NCI-H345 treated with DMSO at 0.1 percent for 48 hours (cell line): ENCODE results near the gene DNAH17.

Source experiments
- DNase-seq: peaks from one replicate; lab custom pipeline; 2025; ENCODE audit not compliant: unreplicated experiment; lab: John Stamatoyannopoulos, UW

DNAH17 gene

GRCh38 chr17:78497115-78497540 lies 80.1 kb downstream of the DNAH17 start:
- DNase-seq, result peak; percentile 84

DNA sequence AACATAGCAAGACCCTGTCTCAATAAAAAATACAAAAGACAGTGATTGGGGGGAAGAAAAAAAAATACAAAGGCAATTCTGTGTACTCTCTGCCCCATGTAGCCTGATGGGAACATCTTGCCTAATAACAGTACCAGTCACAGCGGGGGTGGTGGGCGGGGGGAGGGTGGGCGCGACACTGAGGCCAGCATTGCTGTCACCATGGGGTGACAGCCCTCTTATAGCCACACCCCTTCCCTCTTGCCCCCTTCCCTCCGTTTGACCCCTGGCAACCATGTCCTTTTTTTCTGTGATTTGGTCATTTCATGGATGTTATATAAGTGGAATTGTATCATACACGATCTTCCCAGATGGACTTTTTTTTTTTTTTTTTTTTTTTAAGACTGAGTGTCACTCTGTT lies 80.9 kb downstream of the DNAH17 start:
- DNase-seq, result no peak

- DNase-seq, result no peak
Measured at GRCh38 chr17:78495634-78496033, 81.6 kb downstream of the DNAH17 start.

- DNase-seq, result no peak
Measured at GRCh38 chr17:78494696-78495330, 82.4 kb downstream of the DNAH17 start.

DNA sequence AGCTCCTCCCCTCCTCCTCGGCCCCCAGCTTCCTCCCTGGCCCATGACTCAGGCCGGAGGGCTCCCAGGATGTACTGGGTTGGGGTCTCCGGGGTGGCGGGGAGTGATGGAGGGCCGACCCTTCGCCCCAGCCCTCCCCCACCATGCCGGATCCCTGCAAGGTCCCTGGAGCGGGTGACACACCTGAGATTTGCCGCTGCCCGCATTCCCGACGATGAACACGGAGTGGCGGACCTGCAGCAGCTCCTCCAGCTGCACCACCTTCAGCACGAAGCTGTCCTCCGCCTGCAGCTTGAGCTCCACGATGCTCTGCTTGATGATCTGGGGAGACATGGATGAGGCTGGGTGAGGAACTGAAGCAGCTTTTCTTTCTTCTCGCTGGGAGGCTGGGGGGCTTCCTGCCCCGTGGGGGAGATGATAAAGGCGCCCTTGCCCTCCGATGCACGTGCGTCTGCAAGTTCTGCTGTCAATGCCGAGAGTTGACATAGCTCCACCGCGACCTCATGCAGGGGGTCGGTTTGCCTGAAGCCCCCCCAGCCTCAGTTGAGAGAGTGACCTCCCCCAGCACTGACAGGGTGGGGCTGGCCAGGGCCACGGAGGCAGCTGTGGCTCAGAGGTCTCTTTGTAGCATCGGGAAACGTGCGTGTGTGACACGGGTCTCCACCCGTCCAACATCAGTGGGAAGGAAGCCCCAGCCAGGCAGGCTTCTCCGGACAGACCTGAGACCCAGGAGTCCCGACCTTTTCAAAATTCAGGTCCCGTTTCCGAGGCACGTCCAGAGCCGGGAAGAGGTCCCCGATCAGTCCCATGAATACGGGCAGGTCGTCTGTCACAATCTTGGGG lies 83.1 kb downstream of the DNAH17 start:
- no peak for DNase-seq

GRCh38 chr17:78493450-78493849 lies 83.7 kb downstream of the DNAH17 start:
- DNase-seq, result no peak

GRCh38 chr17:78492116-78492799 lies 84.9 kb downstream of the DNAH17 start:
- no peak for DNase-seq

DNA sequence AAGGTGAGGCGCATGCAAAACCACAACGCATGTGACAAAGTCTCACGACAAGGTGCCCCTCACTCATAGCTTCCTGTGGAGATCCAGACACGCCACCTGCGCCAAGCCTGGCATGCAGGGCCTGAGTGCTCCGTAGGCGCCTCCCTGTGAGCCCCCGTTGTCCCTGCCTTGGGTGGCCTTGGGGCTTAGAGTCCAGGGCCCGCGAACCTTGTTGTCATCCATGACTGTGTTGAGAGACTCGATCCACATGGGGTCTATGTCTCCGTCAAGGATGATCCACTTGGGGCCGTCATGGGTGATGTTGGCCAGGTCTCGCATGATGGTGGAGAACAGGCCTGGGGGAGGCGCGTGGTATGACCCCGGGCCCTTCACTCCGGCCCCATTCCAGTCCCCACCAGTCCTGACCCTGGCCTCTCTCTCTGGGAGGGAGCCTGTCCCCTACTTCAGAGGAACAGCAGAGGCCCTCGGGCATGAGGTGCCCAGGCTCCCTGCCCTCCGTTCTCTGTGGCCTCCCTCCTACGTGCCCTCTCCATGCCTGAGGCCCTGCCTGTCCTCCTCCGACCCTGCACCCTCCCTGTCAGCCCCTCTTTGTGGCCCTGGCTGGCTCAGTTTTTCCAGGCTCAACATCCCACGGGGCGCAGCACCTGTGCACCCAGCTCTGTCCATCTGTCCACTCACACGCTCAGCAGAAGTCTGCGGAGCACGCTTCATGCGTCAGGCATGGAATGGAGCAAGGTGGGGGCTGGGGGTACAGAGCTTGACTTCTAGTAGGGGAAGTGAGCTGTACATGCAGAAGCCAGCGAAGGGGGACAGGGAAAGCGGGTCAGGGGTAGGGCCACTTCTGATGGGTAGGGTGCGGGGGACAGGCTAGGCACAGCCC lies 85.7 kb downstream of the DNAH17 start:
- no peak for DNase-seq

- DNase-seq, result no peak
Measured at GRCh38 chr17:78490673-78491072, 86.5 kb downstream of the DNAH17 start.

DNA sequence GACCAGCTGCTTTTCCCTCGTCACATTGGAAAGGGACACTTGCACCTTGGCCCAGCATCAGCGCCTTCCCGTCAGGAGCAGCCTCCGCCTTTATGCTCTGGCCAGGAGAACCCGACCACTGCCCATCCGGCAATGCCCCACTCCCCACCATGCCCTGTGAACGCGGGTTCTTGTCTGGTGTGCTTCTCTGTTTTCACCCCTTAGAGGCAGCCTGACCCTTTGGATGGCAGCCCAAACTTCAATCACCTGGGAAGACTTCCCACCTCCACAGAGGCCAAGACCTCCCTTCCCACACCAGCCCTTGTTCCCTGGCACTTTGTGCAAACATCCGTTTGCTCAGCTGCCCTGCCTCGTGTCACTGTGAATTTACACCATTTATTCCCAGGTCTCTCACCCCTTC lies 87.0 kb downstream of the DNAH17 start:
- DNase-seq, result no peak

DNA sequence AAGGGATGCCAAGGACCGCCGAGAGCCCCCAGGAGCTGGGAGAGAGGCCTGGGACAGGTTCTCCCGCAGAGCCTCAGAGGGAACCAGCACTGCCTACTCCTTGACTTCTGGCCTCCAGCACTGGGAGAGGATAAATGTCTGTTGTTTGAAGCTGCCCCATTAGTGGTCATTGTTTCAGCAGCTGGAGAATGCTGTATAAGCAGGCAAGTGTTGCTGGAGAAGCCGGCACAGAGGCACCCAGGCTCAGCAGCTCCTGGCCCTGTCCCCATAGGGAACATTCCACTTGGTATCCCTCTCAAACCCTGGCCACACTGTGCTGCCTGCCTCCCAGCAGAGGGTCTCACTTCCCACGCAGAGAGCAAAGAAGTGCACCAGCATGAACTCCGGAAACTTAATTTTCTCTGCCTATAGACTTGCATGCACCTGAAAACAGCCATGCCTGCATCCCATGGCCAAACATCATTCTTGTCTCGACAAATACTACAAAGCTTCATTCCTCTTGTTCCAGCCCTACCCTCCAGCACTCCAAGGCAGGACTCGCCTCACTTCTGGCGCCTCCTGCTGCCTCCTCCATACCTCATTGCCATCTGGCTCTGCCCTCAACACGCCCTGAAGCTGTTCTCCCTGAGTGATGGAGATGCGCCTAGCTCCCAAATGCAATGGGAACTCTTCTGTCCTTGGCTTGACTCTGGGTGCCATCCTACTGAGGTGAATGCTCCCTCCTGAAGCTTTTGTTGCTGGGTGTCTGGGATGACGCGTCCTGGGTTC lies 88.1 kb downstream of the DNAH17 start:
- DNase-seq, result no peak

DNA sequence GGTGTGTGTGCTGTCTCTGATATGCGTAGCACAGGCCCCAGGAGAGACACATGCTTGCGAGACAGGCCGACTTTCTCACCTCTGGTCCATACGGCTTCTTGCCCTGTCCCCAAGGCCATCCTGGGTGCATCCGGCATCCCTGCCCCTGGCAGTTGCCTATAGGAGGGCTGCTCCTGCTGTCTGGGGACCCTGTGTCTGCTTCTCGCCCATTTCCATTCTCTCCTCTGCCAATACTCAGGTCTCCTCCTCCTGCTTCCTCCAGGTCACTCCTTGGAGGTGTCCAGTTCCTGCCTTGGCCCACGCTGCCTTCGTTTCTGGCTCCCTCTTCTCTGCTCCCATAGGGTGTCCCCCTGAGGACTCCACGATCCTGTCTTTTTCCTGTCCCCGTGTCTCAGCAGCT lies 89.0 kb downstream of the DNAH17 start:
- DNase-seq, result no peak

DNA sequence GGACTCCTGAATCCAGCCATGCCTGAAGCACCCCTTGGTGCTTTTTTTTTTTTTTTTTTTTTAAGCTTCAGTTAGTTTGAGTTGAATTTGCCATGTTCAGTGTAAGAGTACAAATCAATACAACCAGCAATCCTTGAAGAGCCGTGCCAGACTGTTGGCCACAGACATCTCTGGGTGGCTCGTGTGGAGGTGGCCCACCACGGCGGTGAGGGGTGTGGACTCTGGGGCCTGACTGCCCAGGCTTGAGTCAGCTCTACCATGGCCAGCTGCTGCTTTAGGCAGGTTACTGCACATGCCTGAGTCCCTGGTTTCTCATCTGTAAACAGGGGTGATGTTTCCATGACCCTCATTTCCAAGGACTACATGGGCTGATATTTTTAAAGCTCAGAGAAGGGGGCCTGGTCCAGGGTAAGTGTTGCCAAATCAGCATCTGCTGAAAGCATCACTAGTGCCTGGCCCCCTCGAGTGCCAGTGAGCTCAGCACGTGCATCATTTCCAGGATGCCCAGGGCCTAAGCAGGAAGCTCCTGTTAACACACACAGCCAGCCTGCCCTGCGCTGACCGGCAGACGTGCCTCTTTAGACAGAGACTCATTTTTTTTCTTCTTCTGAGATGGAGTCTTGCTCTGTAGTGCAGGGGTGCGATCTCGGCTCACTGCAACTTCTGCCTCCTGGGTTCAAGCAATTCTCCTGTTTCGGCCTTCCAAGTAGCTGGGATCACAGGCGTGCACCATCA lies 90.1 kb downstream of the DNAH17 start:
- no peak for DNase-seq

DNA sequence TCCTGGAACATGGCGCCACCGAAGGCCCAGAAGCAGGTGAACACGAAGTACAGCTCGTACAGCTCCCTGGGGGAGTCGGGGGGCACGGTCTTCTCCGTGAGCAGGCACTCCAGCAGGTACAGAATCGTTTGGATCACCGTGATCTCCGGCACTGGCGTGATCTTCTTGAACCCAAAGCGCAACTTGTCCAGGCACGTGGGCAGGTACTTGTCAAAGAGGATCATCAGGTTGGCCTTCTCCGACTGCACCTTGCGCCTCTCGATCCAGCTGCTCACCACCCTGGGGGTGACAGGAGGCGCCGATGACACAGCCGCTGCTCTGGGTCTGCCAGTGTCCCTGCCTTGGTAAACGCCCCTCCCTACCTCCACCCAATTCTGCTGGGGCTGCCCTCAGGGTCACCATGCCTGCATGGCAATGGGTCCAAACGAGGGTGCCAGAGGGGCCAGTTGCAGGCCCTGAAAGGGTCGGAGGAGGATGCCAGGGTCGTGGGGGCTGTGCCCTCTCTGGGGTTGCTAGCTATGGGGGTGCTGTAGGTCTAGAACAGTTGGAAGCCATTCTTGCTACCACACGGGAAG lies 90.9 kb downstream of the DNAH17 start:
- DNase-seq, result no peak

DNA sequence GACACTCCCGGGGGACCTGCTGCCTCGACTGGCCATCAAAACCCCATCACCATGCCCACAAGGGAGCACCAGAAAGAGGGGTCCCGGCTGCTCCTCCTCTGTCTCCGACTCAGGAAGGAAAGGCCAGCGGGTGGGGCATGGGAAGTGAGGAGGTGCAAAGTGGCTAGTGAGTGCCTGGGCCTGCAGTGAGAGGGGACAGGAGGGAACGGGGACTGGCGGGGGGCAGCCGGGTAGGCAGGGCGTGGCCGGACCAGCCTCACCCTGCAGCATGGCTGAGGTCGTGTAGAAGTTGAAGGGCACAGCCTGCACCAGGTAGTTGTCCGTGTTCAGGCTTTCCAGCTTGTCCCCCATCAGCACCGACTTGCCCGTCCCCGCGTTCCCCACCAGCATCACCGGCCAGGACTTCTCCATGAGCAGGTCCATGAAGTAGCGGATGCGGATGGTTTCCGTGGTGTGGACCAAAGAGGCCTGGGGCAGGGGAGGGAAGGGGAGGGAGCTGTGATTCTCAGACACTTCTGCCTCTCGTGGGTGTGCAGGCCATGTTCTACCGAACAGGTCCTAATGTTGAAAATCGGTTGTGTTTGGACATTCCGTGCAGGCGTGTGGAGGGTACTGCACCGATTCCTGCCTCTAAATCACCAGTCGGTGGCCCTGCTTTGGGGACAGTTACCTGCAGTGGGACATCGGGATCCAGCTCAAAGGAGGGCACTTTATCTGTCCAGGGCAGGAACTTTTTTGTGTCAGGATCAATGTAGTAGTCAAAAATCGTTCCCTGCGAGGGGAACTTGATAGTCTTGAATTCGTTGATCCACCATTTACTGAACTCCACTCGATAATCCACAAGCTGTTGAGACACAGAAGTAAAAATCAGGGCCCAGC lies 91.7 kb downstream of the DNAH17 start:
- DNase-seq, result no peak

- no peak for DNase-seq
Measured at GRCh38 chr17:78484271-78485246, 92.6 kb downstream of the DNAH17 start.

DNA sequence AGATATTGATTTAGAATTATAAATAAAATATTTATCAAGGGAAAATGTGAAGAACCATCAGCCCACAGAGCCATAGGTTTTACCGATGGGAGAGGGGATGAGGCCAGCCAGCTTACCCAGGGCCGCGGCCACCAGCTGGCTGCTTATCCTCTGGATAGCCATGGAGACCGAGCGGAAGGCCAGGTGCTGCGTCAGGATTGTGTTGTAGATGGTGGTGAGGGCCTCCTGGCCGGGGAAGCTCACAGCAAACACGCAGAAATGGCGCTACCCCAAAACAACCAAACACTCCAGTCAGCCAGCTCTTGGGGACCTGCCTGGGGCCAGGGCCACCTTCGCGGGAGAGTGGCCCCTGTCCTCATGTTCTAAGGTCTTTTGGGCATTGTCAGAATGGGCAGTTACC lies 97.8 kb downstream of the DNAH17 start:
- DNase-seq, result no peak
